Measurements from ENCODE around the gene ALDH7A1.
"Not testable (repeated sequence)": the region's sequence is repeated elsewhere in the genome, so short reads cannot be mapped to it uniquely, and the experiment has no call there.

The ALDH7A1 gene

DNA sequence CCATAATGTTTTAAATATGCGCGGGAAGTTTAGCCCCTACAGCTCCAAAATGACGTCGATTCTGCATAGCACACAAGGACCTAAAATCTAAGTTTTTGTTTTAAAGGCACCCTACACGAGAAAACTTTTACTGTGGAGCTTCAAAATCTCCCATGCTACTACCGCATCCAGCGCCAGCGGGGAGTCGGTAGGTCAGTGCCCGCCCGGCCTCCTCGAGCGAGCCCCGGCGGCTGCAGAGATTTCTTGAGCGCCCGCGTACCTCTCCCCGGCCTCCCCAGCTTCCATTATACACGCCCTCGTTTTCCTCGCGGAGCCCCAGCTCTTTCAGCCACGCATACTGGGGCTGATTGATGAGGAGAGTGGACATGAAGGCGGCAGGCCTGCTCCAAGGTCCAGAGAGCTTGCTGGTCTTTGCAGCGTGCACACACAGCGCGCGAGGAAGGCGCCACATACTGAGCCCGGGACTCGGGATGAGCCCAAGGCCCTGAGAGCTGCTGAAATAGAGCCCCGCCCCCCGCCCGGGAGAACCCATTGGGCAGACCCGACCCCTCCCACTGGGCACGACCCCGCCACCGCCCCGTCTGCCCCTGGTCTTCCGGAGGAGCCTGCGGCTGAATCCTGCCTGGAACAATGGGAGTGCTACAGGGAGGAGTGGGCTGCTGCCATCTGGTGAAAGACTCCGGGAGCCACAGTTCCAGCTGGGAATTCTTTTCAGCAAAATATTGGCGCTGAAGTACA lies at the start of gene ALDH7A1:
TSS of gene ALDH7A1 (minus strand) at position 472 of the 738 bp plus-strand sequence. CDS start at position 451, 21 bp downstream.
- peak; percentile 41 for DNase-seq

- no peak for DNase-seq
Measured at GRCh38 chr5:126641387-126641786, 46.4 kb upstream of the ALDH7A1 start.

DNA sequence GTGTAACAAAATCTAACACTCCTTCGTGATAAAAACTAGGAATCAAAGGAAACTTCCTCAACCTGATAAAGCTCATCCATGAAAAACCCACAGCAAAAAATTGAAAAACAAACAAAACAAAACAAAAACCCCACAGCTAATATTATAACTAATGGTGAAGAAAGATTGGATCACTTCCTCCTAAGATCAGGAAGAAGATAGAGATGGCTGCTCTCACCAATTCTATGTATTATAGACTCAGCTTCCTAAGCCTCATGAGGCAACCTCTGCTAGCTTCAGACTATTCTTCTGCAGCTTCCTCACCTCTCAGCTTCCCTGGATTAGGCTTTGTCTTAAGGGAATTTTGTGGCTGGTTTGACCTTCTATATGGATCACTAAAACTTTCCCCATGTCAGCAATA lies 45.8 kb upstream of the ALDH7A1 start:
- DNase-seq: no peak

DNA sequence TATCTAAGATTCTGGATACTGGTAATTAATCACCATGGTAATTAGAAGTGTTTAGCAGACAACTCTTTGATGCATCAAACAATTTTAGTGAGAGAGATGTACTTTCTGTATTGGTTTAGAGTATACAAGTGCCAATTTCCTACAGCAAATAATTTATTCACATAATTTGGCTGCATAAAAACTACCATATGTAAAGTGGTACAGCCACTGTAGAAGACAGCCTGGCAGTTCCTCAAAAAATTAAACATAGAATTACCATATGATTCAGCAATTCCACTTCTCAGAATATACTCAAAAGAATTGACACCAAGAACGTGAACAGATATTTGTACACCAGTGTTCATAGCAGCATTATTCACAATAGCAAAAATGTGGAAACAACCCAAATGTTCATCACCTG lies 41.9 kb upstream of the ALDH7A1 start:
- no peak for DNase-seq

DNA sequence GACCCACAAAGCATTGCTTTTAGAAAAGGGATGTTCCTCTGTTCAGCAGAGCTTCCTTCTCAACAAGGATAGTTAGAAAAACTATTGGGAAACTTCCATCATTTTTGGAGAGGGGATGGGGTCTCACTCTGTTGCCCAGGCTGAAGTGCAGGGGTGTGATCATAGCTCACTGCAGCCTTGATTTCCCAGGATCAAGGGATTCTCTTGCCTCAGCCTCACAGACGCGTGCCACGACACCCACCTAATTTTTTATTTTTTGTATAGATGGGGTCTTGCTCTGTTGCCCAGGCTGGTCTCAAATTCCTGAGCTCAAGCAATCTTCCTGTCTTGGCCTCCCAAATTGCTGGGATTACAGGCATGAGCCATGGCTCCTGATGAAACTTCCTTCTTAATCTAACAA lies 40.6 kb upstream of the ALDH7A1 start:
- no peak for DNase-seq

DNA sequence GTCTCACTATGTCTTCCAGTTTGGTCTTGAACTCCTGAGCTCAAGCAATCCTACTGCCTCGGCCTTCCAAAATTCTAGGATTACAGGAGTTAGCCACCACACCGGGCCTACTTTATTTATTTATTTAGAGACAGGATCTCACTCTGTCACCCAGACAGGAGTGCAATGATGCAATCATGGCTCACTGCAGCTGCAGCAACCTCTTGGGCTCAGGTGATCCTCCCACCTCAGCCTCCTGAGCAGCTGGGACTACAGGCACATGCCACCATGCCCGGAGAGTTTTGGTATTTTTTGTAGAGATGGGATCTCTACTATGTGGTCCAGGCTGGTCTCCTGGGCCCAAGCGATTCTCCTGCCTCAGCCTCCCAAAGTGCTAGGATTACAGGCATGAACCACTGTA lies 38.5 kb upstream of the ALDH7A1 start:
- DNase-seq: no peak

DNA sequence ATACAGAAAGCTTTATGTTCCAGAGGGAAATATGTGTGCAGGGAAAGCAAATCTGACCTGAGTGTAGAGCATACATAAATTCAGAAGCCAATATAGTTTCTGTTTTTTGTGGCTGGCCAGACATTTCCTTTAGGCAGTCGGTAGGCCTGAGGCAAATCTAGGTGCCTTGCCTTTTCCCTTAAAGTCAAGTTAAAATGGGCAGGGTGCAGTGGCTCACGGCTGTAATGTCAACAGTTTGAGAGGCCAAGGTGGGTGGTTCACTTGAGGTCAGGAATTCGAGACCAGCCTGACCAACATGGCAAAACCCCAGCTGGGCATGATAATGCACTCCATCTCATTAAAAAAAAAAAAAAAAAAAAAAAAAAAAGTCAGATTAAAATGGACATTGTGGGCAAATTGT lies 36.9 kb upstream of the ALDH7A1 start:
- no peak for DNase-seq

- DNase-seq: no peak
Measured at GRCh38 chr5:126628102-126628501, 33.1 kb upstream of the ALDH7A1 start.

DNA sequence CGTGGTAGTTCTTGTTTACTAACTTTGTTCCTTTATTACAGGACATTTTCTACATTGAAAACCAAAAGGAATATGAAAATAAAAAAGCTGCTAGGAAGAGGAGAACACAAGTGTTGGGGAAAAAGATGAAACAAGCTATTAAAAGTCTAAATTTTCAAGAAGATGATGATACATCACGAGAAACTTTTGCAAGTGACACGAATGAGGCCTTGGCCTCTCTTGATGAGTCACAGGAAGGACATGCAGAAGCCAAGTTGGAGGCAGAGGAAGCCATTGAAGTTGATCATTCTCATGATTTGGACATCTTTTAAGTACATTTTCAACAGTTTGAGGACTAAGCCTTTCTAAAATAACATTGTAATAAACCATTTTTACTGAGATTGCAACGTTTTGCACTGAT lies 29.5 kb upstream of the ALDH7A1 start:
- no peak for DNase-seq

- no peak for DNase-seq
Measured at GRCh38 chr5:126619781-126620180, 24.8 kb upstream of the ALDH7A1 start.

- DNase-seq: not testable (repeated sequence)
Measured at GRCh38 chr5:126617603-126618002, 22.6 kb upstream of the ALDH7A1 start.

- no peak for DNase-seq
Measured at GRCh38 chr5:126615286-126615685, 20.3 kb upstream of the ALDH7A1 start.

- no peak for DNase-seq
Measured at GRCh38 chr5:126613941-126614592, 19.0 kb upstream of the ALDH7A1 start.

DNA sequence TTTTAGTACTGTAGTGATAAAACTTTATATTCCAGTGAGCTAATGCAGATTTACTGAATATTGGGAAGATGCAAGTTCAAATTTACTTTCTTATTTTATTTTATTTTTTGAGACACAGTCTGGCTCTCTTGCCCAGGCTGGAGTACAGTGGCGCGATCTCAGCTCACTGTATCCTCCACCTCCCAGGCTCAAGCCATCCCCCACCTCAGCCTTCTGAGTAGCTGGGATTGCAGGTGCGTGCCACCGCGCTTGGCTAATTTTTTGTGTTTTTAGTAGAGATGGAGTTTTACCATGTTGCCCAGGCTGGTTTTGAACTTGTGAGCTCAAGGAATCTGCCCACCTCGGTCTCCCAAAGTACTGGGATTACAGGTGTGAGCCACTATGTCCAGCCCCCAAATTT lies 15.6 kb upstream of the ALDH7A1 start:
- DNase-seq: no peak

GRCh38 chr5:126610160-126610559 lies 15.1 kb upstream of the ALDH7A1 start:
- DNase-seq: no peak

DNA sequence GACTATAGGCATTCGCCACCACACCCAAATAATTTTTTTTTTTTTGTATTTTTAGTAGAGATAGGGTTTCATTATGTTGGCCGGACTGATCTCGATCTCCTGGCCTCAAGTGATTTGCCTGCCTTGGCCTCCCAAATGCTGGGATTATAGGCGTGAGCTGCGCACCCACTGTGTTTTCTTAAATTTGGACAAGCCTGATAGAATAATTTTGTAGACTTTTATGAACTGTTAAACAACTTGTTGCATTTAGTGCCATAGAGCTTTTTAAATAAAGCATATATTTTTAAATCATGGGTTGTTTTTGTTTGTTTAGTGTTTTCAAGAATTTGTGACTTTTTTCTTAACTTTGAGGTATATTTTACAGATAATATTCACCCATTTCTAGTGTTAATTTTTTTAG lies 10.5 kb upstream of the ALDH7A1 start:
- DNase-seq: no peak

- no peak for DNase-seq
Measured at GRCh38 chr5:126603402-126603991, 8.5 kb upstream of the ALDH7A1 start.

- peak; percentile 74 for DNase-seq
Measured at GRCh38 chr5:126600631-126601511, 5.9 kb upstream of the ALDH7A1 start, which contains the start of gene PHAX. Gene PHAX, plus strand, starts transcription at chr5:126600947. Its CDS starts 16 bp downstream, at chr5:126600963.

- not testable (repeated sequence) for DNase-seq
Measured at GRCh38 chr5:126599971-126600630, 5.1 kb upstream of the ALDH7A1 start.

DNA sequence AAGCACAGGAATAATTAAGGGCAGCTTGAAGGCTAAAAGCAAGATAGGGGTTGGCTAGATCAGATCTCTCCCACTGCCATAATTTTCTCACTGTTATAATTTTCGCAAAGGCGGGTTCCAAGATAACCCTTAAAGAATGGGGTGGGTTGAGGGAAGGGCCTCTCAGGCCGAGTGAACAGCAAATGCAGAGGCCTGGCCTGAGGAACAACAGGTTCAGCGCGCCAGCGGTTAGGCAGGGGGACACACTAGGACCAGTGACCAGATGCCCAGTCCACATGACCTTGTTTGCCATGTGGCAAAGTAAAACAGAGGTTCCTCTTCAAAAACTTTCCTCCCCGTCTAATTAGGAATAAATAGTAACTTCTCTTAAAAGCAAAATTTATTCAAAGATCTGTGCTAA lies 4.5 kb upstream of the ALDH7A1 start:
- DNase-seq: no peak

DNA sequence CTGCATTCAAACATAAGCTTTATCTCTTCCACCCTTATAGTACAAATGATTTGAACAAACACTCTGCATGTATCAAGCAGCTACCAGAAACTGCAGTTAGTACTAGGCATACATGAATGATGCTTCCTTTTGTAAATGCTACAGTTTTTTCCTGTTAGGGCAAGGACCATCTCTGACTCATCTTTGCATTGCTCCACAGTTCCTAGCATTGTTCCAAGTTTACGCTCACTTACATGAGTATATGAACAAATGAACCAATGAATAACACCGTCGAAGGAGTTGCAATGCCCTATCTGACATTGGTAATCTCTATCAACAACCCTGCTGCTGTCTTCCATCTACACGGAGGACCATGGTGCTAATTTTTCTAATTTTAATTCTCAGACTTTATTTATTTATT lies 2.1 kb upstream of the ALDH7A1 start:
- DNase-seq: no peak

- DNase-seq: no peak
Measured at GRCh38 chr5:126595486-126596083, 566 bp upstream of the ALDH7A1 start.

Data from CD4-positive, alpha-beta T cell treated with Interferon gamma for 1 hour (primary cell).